Measurements from ENCODE around the gene TAF3.
A peak's percentile ranks its signal among the peaks of the same experiment; 100 is the strongest.

Gene TAF3

GRCh38 chr10:7856678-7857077 lies 38.4 kb downstream of the TAF3 start:
- Histone ChIP-seq H3K4me3 (ENCODE audit: low read depth, low read length) (no peak overlapping the region), H3K9me3 (ENCODE audit: control insufficient read depth, insufficient read depth, low read depth, low read length) (no peaks in the 10 kb centered on the region), H3K27ac (ENCODE audit: extremely low read depth, low read depth, low read length) (no peak overlapping the region), H3K4me1 (ENCODE audit: control insufficient read depth, insufficient read depth, low read length) (0 out of 2 replicates have a peak, but pooled peaks cover 3% of the 10 kb centered on the region), H3K36me3 (ENCODE audit: control insufficient read depth in 2 of 2, insufficient read depth in 1 of 2, low read length in 2 of 2) (no peaks in the 10 kb centered on the region)
- ChIA-PET POLR2A (interaction anchor here (0.6 kb wide), 1 partner anchor 14 kb away, joined by 3 read pairs; no protein-coding TSS in a partner anchor), CTCF (no interaction called here)
- TF ChIP-seq ZBTB20 (tag by site-specific recombination; IDR thresholded peaks at IDR 0.05) (no peak), ZNF362 (tag by site-specific recombination; IDR thresholded peaks at IDR 0.05) (no peak), ZNF658 (tag by site-specific recombination; IDR thresholded peaks at IDR 0.05) (no peak), ZNF302 (tag by site-specific recombination; IDR thresholded peaks at IDR 0.05; ENCODE audit: low read depth) (no peak), ZIC2 (tag by site-specific recombination; IDR thresholded peaks at IDR 0.05) (no peak), ZNF785 (tag by site-specific recombination; IDR thresholded peaks at IDR 0.05) (no peak), EGR2 (tag by site-specific recombination; IDR thresholded peaks at IDR 0.05; ENCODE audit: low read depth) (no peak), ZNF350 (tag by site-specific recombination; IDR thresholded peaks at IDR 0.05) (no peak)

GRCh38 chr10:7857262-7857661 lies 39.0 kb downstream of the TAF3 start:
- Histone ChIP-seq H3K4me1 (ENCODE audit: control insufficient read depth, insufficient read depth, low read length) (0 out of 2 replicates have a peak, but pooled peaks cover 3% of the 10 kb centered on the region), H3K4me3 (ENCODE audit: low read depth, low read length) (no peak overlapping the region), H3K27ac (ENCODE audit: extremely low read depth, low read depth, low read length) (no peak overlapping the region), H3K36me3 (ENCODE audit: control insufficient read depth in 2 of 2, insufficient read depth in 1 of 2, low read length in 2 of 2) (no peaks in the 10 kb centered on the region), H3K9me3 (ENCODE audit: control insufficient read depth, insufficient read depth, low read depth, low read length) (no peaks in the 10 kb centered on the region)
- CTCF ChIA-PET: interaction anchor here (0.6 to 1.0 kb wide), 2 partner anchors 331 to 633 kb away, joined by 3 read pairs; no protein-coding TSS in a partner anchor
- POLR2A ChIA-PET: no interaction called here
- no peak for TF ChIP-seq ZNF518A (tag by site-specific recombination; conservative IDR thresholded peaks at IDR 0.05; ENCODE audit: low read depth)
- no peak for TF ChIP-seq ZNF548 (tag by site-specific recombination; IDR thresholded peaks at IDR 0.05)
- 0 out of 2 replicates have a peak, but pooled peaks have one; percentile 26 for TF ChIP-seq ZBTB11 (tag by site-specific recombination; conservative IDR thresholded peaks at IDR 0.05; ENCODE audit: low read depth)
- no peak for TF ChIP-seq ZNF830 (tag by site-specific recombination; IDR thresholded peaks at IDR 0.05; ENCODE audit: low read depth)
- TF ChIP-seq ZNF580 (tag by site-specific recombination; IDR thresholded peaks at IDR 0.05): no peak

Measured in HEK293 (cell line).